Stimulated activated CD4-positive, alpha-beta T cell treated with anti-CD3 and anti-CD28 coated beads, Interleukin-12 subunit alpha, Interleukin-12 subunit beta, amount 100 ng/mL, for 4 hours (primary cell): ENCODE measurements around the gene CLASP2.
"Not testable (repeated sequence)": the region's sequence is repeated elsewhere in the genome, so short reads cannot be mapped to it uniquely, and the experiment has no call there.

ENCODE experiments used
- DNase-seq: peaks from one replicate; pipeline ENCODE4 v3.0.0-alpha.2; 2020

The CLASP2 gene

GRCh38 chr3:33682770-33683169 lies 35.3 kb downstream of the CLASP2 start:
- DNase-seq: no peak

- DNase-seq: no peak
Measured at GRCh38 chr3:33681667-33682066, 36.4 kb downstream of the CLASP2 start.

GRCh38 chr3:33678073-33678472 lies 40.0 kb downstream of the CLASP2 start:
- DNase-seq: no peak

GRCh38 chr3:33673436-33673835 lies 44.6 kb downstream of the CLASP2 start:
- not testable (repeated sequence) for DNase-seq

GRCh38 chr3:33668618-33669017 lies 49.4 kb downstream of the CLASP2 start:
- no peak for DNase-seq

- DNase-seq: no peak
Measured at GRCh38 chr3:33665294-33665693, 52.8 kb downstream of the CLASP2 start.

GRCh38 chr3:33664195-33664594 lies 53.9 kb downstream of the CLASP2 start:
- DNase-seq: no peak

- no peak for DNase-seq
Measured at GRCh38 chr3:33663042-33663441, 55.0 kb downstream of the CLASP2 start.

GRCh38 chr3:33659856-33660434 lies 58.1 kb downstream of the CLASP2 start:
- DNase-seq: no peak

GRCh38 chr3:33658991-33659848 lies 58.8 kb downstream of the CLASP2 start:
- DNase-seq: no peak

- no peak for DNase-seq
Measured at GRCh38 chr3:33658621-33658990, 59.4 kb downstream of the CLASP2 start.

- no peak for DNase-seq
Measured at GRCh38 chr3:33658039-33658438, 60.0 kb downstream of the CLASP2 start.

- DNase-seq: no peak
Measured at GRCh38 chr3:33652736-33653135, 65.3 kb downstream of the CLASP2 start.

- DNase-seq: not testable (repeated sequence)
Measured at GRCh38 chr3:33651101-33651500, 67.0 kb downstream of the CLASP2 start.

GRCh38 chr3:33650495-33650894 lies 67.6 kb downstream of the CLASP2 start:
- no peak for DNase-seq

GRCh38 chr3:33648793-33649192 lies 69.3 kb downstream of the CLASP2 start:
- DNase-seq: no peak

GRCh38 chr3:33646406-33646805 lies 71.6 kb downstream of the CLASP2 start:
- DNase-seq: no peak

- DNase-seq: no peak
Measured at GRCh38 chr3:33645060-33645647, 72.9 kb downstream of the CLASP2 start.

- DNase-seq: no peak
Measured at GRCh38 chr3:33644582-33644981, 73.5 kb downstream of the CLASP2 start.

- DNase-seq: no peak
Measured at GRCh38 chr3:33642806-33643205, 75.2 kb downstream of the CLASP2 start.

GRCh38 chr3:33639889-33640288 lies 78.2 kb downstream of the CLASP2 start:
- DNase-seq: no peak

GRCh38 chr3:33637482-33637881 lies 80.6 kb downstream of the CLASP2 start:
- DNase-seq: no peak

- DNase-seq: no peak
Measured at GRCh38 chr3:33636125-33636850, 81.8 kb downstream of the CLASP2 start.

GRCh38 chr3:33634262-33634661 lies 83.8 kb downstream of the CLASP2 start:
- no peak for DNase-seq
